HG03571 (cell line): Measurements from ENCODE around the gene TTC39B.

Experiments
- ATAC-seq: cut with Tn5 transposase; IDR thresholded peaks from one replicate; pipeline ENCODE4 v1.9.1; 2021; ENCODE audit not compliant: unreplicated experiment

Gene TTC39B

GRCh38 chr9:15305470-15305869 lies 1.5 kb downstream of the TTC39B start:
- no peak for ATAC-seq

- ATAC-seq = peak; percentile 27
Measured at GRCh38 chr9:15304632-15305031, 2.4 kb downstream of the TTC39B start.

GRCh38 chr9:15300218-15300617 lies 6.8 kb downstream of the TTC39B start:
- ATAC-seq = no peak

- peak; percentile 89 for ATAC-seq
Measured at GRCh38 chr9:15299374-15299939, 7.6 kb downstream of the TTC39B start.

GRCh38 chr9:15298362-15298761 lies 8.7 kb downstream of the TTC39B start:
- ATAC-seq = no peak

- ATAC-seq = peak; percentile 30
Measured at GRCh38 chr9:15295761-15296405, 11.1 kb downstream of the TTC39B start.

GRCh38 chr9:15294604-15295003 lies 12.4 kb downstream of the TTC39B start:
- no peak for ATAC-seq

- ATAC-seq = no peak
Measured at GRCh38 chr9:15293804-15294316, 13.2 kb downstream of the TTC39B start.

GRCh38 chr9:15293084-15293483 lies 13.9 kb downstream of the TTC39B start:
- ATAC-seq = no peak

- ATAC-seq = no peak
Measured at GRCh38 chr9:15289603-15290002, 17.4 kb downstream of the TTC39B start.

GRCh38 chr9:15287309-15287708 lies 19.7 kb downstream of the TTC39B start:
- no peak for ATAC-seq

GRCh38 chr9:15286161-15286821 lies 20.7 kb downstream of the TTC39B start:
- ATAC-seq = no peak

GRCh38 chr9:15282567-15283285 lies 24.3 kb downstream of the TTC39B start:
- no peak for ATAC-seq

- no peak for ATAC-seq
Measured at GRCh38 chr9:15280647-15281046, 26.4 kb downstream of the TTC39B start.

GRCh38 chr9:15278839-15279238 lies 28.2 kb downstream of the TTC39B start:
- no peak for ATAC-seq

- no peak for ATAC-seq
Measured at GRCh38 chr9:15278091-15278687, 28.8 kb downstream of the TTC39B start.

GRCh38 chr9:15277400-15278090 lies 29.5 kb downstream of the TTC39B start:
- ATAC-seq = no peak

GRCh38 chr9:15276328-15276938 lies 30.6 kb downstream of the TTC39B start:
- ATAC-seq = no peak

GRCh38 chr9:15274425-15274824 lies 32.6 kb downstream of the TTC39B start:
- ATAC-seq = no peak

- ATAC-seq = no peak
Measured at GRCh38 chr9:15272377-15272928, 34.6 kb downstream of the TTC39B start.
